Measurements from ENCODE around the gene ZBTB7B.
A peak's percentile ranks its signal among the peaks of the same experiment; 100 is the strongest.

ZBTB7B gene

DNA sequence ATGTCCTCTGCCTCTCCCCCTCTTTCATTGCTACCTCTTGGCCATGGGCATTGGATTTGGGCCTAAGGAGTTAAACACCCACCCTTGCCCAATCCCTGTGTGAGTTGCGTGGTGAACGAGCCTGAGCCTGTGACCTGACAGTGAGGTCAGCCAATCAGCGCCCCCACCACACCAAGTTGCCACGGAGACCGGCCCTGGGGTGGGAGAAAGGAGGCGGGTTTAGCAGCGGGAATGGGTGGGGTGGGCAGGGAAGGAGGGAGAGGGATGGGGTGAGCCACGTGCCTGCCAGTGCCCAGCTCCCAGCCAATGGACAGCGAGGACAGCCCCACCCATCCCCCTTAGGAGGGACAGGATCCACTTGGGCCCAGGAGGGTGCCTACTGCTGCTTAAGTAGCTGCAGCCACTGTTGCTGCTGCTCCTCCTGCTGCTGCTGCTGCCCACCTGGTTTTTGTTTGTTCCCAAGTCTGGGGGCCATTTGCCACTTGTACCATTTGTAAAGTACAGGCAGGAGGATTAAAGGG, 9.5 kb downstream of the ZBTB7B start:
- H3K4me1 ChIP-seq (ENCODE audit: control insufficient read depth, insufficient read depth, low read length, poor library complexity, severe bottlenecking), result peaks cover 12% of the 10 kb centered on the region
- no peak overlapping the region for H3K4me3 ChIP-seq (ENCODE audit: extremely low read depth, insufficient read depth, low read length, poor library complexity, severe bottlenecking)
- peaks cover 31% of the 10 kb centered on the region for H3K36me3 ChIP-seq (ENCODE audit: control insufficient read depth, insufficient read depth, low read length)
- H3K27ac ChIP-seq (ENCODE audit: low read depth, low read length, severe bottlenecking), result no peak overlapping the region
- no peaks in the 10 kb centered on the region for H3K9me3 ChIP-seq (ENCODE audit: control insufficient read depth, low read length)
- 33 to 37% methylated on average over 2 to 3 of the region's 9 CpGs for WGBS, 2 experiments (ENCODE audit: insufficient coverage in 2 of 2)

DNA sequence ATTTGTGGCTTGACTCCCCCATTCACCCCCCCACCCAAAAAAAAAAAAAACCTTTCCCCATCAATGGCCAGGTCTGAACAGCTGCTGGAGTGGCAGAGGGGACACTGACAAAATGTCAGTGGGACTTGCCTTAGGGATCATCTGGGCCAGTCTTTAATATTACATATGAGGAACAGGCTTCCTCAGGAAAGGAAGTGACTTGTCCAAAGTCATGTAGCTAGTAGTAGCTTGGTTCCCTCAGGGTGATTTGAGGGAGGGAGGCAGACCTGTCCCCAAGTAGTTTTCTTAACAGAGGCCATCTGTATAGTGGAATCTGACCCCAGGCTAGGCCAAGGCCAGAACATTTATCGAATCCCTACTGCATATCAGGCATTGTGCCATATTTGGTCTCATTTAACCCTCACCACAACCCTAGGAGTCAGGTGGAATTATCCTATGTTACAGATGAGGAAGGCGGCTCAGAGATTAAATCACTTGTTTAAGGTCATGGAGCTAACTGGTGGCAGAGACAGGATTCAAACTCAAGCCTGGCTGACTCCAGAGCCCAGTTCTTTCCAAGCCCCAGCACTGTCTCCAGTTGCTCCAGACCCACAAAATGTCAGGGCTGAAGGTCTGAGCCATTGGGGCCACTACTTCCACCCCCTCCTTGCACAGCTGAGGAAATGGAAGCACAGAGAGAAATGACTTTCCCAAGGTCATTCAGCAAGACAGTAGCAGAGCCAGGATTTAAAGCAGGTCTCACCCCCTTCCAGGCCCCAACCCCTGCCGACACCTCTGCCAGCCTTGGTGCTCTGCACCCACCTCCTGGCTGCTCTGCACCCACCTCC, 10.4 kb downstream of the ZBTB7B start:
- Histone ChIP-seq H3K4me3 (ENCODE audit: extremely low read depth, insufficient read depth, low read length, poor library complexity, severe bottlenecking) (no peak overlapping the region), H3K36me3 (ENCODE audit: control insufficient read depth, insufficient read depth, low read length) (peaks cover 31% of the 10 kb centered on the region), H3K4me1 (ENCODE audit: control insufficient read depth, insufficient read depth, low read length, poor library complexity, severe bottlenecking) (peaks cover 12% of the 10 kb centered on the region), H3K27ac (ENCODE audit: low read depth, low read length, severe bottlenecking) (no peak overlapping the region), H3K9me3 (ENCODE audit: control insufficient read depth, low read length) (no peaks in the 10 kb centered on the region)
- WGBS, 2 experiments (ENCODE audit: insufficient coverage in 2 of 2), result 100% methylated on average over 1 of the region's 3 CpGs; no CpG with 5 or more reads in 1 of the 2 experiments

DNA sequence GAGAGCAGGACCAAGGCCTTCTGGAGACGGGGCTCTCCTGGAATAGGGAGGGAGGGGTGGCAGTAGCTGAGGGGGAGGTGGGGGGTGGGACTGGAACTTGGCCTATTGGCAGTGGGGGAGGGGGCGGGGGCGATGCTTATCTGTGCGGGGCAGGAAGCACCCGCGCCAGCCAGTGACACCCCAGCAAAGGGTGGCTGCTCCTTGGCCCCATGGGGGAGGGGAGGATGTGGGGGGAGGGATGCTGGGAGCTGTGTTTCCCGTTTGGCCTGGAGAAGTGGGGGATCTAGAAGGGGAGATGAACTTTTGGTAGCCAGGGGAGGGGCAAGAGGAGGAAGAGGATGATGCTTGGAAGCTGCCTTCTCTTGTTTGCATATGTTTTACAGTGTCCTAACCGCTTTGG, 11.0 kb downstream of the ZBTB7B start:
- WGBS, 2 experiments (ENCODE audit: insufficient coverage in 2 of 2), result 83 to 93% methylated on average over 1 to 2 of the region's 8 CpGs
- H3K36me3 ChIP-seq (ENCODE audit: control insufficient read depth, insufficient read depth, low read length), result peaks cover 31% of the 10 kb centered on the region
- no peaks in the 10 kb centered on the region for H3K9me3 ChIP-seq (ENCODE audit: control insufficient read depth, low read length)
- H3K4me3 ChIP-seq (ENCODE audit: extremely low read depth, insufficient read depth, low read length, poor library complexity, severe bottlenecking), result no peak overlapping the region
- peaks cover 13% of the 10 kb centered on the region for H3K4me1 ChIP-seq (ENCODE audit: control insufficient read depth, insufficient read depth, low read length, poor library complexity, severe bottlenecking)
- H3K27ac ChIP-seq (ENCODE audit: low read depth, low read length, severe bottlenecking), result no peak overlapping the region

DNA sequence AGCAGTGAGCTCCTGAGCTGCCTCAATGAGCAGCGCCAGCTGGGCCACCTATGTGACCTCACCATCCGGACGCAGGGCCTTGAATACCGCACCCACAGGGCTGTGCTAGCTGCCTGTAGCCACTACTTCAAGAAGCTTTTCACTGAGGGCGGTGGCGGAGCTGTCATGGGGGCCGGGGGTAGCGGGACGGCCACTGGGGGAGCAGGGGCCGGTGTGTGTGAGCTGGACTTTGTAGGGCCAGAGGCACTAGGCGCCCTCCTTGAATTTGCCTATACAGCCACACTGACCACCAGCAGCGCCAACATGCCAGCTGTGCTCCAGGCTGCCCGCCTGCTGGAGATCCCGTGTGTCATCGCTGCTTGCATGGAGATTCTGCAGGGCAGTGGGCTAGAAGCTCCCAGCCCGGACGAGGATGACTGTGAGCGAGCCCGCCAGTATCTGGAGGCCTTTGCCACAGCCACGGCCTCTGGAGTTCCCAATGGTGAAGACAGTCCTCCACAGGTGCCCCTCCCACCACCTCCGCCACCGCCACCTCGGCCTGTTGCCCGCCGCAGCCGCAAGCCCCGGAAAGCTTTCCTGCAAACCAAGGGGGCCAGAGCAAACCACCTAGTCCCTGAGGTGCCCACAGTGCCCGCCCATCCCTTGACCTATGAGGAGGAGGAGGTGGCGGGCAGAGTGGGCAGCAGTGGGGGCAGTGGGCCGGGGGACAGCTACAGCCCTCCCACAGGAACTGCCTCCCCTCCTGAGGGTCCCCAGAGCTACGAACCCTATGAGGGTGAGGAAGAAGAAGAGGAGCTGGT, 12.3 kb downstream of the ZBTB7B start:
- peaks cover 21% of the 10 kb centered on the region for H3K4me1 ChIP-seq (ENCODE audit: control insufficient read depth, insufficient read depth, low read length, poor library complexity, severe bottlenecking)
- H3K4me3 ChIP-seq (ENCODE audit: extremely low read depth, insufficient read depth, low read length, poor library complexity, severe bottlenecking), result no peak overlapping the region
- 93 to 96% methylated on average over 20 of the region's 31 CpGs for WGBS, 2 experiments (ENCODE audit: insufficient coverage in 2 of 2)

DNA sequence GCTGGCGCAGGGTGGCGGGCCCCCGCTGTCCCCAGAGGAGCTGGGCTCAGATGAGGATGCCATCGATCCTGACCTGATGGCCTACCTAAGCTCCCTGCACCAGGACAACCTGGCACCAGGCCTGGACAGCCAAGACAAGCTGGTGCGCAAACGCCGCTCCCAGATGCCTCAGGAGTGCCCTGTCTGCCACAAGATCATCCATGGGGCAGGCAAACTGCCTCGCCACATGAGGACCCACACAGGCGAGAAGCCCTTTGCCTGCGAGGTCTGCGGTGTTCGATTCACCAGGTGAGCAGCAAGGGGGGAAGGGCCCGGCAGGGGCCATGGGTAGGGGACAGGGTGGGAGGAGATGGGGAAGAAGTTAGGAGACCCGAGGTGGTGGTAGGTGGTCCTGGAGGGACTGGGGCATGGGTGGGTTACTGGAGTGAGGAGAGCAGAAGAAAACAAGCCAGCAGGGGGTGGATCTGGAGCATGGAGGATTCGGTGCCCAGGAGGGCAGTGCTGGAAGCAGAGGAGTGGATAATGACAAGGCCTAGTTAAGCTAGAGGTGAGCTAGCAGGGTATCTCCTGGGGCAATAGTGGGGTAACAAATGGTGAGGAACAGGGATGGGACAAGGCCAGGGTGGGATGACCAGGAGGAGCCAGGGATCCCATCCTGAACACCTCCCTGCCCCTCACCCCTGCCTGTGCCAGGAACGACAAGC, 13.1 kb downstream of the ZBTB7B start:
- Histone ChIP-seq H3K36me3 (ENCODE audit: control insufficient read depth, insufficient read depth, low read length) (peaks cover 31% of the 10 kb centered on the region), H3K4me1 (ENCODE audit: control insufficient read depth, insufficient read depth, low read length, poor library complexity, severe bottlenecking) (peaks cover 21% of the 10 kb centered on the region), H3K4me3 (ENCODE audit: extremely low read depth, insufficient read depth, low read length, poor library complexity, severe bottlenecking) (no peak overlapping the region), H3K9me3 (ENCODE audit: control insufficient read depth, low read length) (no peaks in the 10 kb centered on the region), H3K27ac (ENCODE audit: low read depth, low read length, severe bottlenecking) (no peak overlapping the region)
- WGBS, 2 experiments (ENCODE audit: insufficient coverage in 2 of 2), result 93 to 97% methylated on average over 10 to 16 of the region's 16 CpGs

More for the DNA sequence above, 12.3 kb downstream of the ZBTB7B start:
- no peaks in the 10 kb centered on the region for H3K9me3 ChIP-seq (ENCODE audit: control insufficient read depth, low read length)
- no peak overlapping the region for H3K27ac ChIP-seq (ENCODE audit: low read depth, low read length, severe bottlenecking)
- H3K36me3 ChIP-seq (ENCODE audit: control insufficient read depth, insufficient read depth, low read length), result peaks cover 31% of the 10 kb centered on the region

DNA sequence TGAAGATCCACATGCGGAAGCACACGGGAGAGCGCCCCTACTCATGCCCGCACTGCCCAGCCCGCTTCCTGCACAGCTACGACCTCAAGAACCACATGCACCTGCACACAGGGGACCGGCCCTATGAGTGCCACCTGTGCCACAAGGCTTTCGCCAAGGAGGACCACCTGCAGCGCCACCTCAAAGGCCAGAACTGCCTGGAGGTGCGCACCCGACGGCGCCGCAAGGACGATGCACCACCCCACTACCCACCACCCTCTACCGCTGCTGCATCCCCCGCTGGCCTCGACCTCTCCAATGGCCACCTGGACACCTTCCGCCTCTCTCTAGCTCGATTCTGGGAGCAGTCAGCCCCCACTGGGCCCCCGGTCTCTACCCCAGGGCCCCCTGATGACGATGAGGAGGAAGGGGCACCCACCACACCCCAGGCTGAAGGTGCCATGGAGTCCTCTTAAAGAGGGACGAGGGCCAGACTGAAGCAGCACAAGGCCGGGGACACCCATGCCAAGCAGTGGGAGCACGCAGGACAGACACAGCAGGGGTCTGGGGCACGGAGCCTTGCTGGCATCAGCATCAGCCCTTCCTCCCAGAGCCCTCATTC, 13.7 kb downstream of the ZBTB7B start:
- Histone ChIP-seq H3K4me3 (ENCODE audit: extremely low read depth, insufficient read depth, low read length, poor library complexity, severe bottlenecking) (no peak overlapping the region), H3K36me3 (ENCODE audit: control insufficient read depth, insufficient read depth, low read length) (peaks cover 31% of the 10 kb centered on the region), H3K27ac (ENCODE audit: low read depth, low read length, severe bottlenecking) (no peak overlapping the region), H3K4me1 (ENCODE audit: control insufficient read depth, insufficient read depth, low read length, poor library complexity, severe bottlenecking) (peaks cover 21% of the 10 kb centered on the region), H3K9me3 (ENCODE audit: control insufficient read depth, low read length) (no peaks in the 10 kb centered on the region)
- WGBS, 2 experiments (ENCODE audit: insufficient coverage in 2 of 2), result 96 to 98% methylated on average over 16 to 25 of the region's 26 CpGs

DNA sequence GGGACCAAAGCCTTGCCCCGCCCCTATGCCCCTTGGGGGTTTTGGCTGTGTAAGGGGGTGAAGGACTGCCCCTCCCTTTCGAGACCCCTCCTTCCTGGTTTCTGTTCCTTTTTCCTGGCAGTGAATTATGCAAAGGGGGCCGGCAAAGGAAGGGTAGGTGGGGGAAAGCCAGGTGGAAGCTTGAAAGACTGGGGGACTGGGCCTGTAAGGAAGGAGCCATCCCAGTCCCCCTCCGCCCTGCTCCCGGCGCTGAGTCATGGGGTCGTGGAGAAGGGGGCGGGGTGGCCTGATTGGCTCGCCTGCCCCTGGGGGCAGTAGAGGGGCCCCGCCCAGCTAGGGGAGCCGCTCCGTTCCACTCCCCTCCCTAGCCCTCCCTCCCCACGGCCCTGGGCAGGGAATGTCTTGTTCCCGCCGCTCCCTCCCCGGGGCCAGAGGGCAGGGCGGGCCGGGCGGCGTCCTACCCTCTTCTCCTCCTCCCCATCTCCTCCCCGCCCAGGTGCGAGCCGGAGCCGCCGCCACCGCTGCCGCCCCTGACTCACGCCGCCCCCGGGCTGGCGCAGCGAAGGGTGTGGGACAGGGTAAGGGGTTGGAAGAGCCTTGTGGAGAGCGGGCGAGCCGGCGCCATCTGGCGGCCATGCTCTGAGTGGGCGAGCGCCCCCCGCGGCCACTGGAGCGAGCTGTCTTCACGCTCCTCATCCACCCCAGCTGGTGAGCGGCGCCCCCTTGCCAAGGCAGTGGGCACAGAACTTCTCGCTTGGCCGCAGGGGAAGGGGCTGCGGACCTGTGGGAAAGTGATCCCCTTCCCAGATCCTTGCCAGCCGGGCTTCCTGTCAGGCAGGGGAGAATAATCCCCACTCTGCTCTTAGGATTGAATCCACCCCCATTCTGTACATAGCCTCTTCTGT, 14.7 kb downstream of the ZBTB7B start:
- peak overlapping the region; percentile 26 for H3K4me3 ChIP-seq (ENCODE audit: extremely low read depth, insufficient read depth, low read length, poor library complexity, severe bottlenecking)
- peaks cover 18% of the 10 kb centered on the region for H3K4me1 ChIP-seq (ENCODE audit: control insufficient read depth, insufficient read depth, low read length, poor library complexity, severe bottlenecking)
- 0 to 3% methylated on average over 15 to 19 of the region's 49 CpGs for WGBS, 2 experiments (ENCODE audit: insufficient coverage in 2 of 2)
- H3K36me3 ChIP-seq (ENCODE audit: control insufficient read depth, insufficient read depth, low read length), result peaks cover 31% of the 10 kb centered on the region
- H3K27ac ChIP-seq (ENCODE audit: low read depth, low read length, severe bottlenecking), result peak overlapping the region; percentile 81
- no peaks in the 10 kb centered on the region for H3K9me3 ChIP-seq (ENCODE audit: control insufficient read depth, low read length)

DNA sequence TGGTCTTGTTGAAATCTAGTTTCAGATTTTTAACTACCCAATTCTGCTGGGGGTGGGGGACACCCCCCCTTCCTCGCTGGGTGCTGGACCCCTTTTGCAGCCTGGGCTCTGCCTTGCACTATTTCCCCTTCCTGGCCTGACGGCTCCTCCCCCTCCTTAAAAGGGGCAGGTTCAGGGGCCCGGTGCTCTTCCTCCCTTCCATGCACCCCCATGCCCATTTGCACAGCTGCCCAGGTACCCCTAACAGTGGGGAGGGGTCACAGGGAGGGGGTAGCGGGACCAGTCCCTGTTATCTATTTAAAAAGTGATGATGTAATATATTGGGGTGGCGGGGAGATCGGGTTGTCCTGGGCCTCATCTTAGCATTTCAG, 15.3 kb downstream of the ZBTB7B start:
- H3K4me1 ChIP-seq (ENCODE audit: control insufficient read depth, insufficient read depth, low read length, poor library complexity, severe bottlenecking), result peaks cover 18% of the 10 kb centered on the region
- no peaks in the 10 kb centered on the region for H3K9me3 ChIP-seq (ENCODE audit: control insufficient read depth, low read length)
- H3K27ac ChIP-seq (ENCODE audit: low read depth, low read length, severe bottlenecking), result no peak overlapping the region
- H3K4me3 ChIP-seq (ENCODE audit: extremely low read depth, insufficient read depth, low read length, poor library complexity, severe bottlenecking), result no peak overlapping the region
- H3K36me3 ChIP-seq (ENCODE audit: control insufficient read depth, insufficient read depth, low read length), result peaks cover 31% of the 10 kb centered on the region
- WGBS, 2 experiments (ENCODE audit: insufficient coverage in 2 of 2), result 83 to 94% methylated on average over 2 to 3 of the region's 6 CpGs

DNA sequence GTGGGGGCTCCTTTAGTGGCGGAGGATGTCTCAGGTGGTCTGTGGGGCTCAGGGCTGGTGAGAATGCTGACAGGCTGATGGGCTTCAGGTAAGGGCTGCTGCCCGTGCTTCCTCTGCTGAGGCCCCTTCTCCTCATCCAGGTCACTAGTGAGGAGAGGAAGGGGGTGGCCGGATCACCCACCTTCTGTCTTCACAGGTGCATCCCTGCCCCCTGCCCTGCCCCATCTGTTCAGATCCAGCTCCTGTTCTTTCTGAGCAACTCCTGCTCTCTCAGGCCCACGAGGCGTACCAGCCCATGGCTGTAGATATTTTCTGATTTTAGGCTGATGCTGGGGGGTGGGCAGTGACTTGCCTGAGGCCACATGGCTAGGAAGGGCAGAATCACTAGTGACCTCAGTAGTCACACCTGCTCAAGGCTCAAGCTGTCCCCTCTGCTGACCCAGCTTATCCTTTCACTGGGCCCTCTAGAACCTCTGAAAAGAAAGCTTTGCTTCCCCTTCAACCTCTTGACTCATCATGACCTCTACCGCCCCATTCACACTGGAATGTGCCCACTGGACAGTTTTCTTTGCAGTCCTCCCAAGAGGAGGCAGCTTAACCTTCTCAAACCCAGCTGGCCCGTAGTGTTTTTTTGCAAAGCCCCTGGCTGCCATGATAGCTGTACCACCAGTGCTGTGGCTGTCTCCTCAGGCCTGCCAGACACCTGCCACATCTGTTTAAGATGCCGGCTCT, 16.2 kb downstream of the ZBTB7B start:
- no peak overlapping the region for H3K27ac ChIP-seq (ENCODE audit: low read depth, low read length, severe bottlenecking)
- 84 to 89% methylated on average over 3 to 4 of the region's 8 CpGs for WGBS, 2 experiments (ENCODE audit: insufficient coverage in 2 of 2)
- H3K4me3 ChIP-seq (ENCODE audit: extremely low read depth, insufficient read depth, low read length, poor library complexity, severe bottlenecking), result no peak overlapping the region
- H3K36me3 ChIP-seq (ENCODE audit: control insufficient read depth, insufficient read depth, low read length), result peaks cover 30% of the 10 kb centered on the region
- no peaks in the 10 kb centered on the region for H3K9me3 ChIP-seq (ENCODE audit: control insufficient read depth, low read length)
- H3K4me1 ChIP-seq (ENCODE audit: control insufficient read depth, insufficient read depth, low read length, poor library complexity, severe bottlenecking), result peaks cover 15% of the 10 kb centered on the region

All from mesodermal cell (in vitro differentiated cells).